ENCODE data around the gene MYO1D. TPM values are rescaled to one million over a fixed set of nuclear protein-coding genes. Genes with fewer than 3 reads are reported as not detected.

The MYO1D gene
- total RNA-seq, 1 donor from 2014 or later: 27.7 TPM

- no peaks in the 10 kb centered on the region for H3K27me3 Mint-ChIP-seq
- intact Hi-C loops (cut with micrococcal nuclease): loop anchor here (2.0 kb wide), 1 partner anchor 393 kb away; no protein-coding TSS in a partner anchor
- POLR2A ChIA-PET: interaction anchor here (0.9 to 3.0 kb wide), 7 partner anchors 9 to 413 kb away, joined by 3 to 48 read pairs (median 4); no protein-coding TSS in a partner anchor
- H3K4me3 Mint-ChIP-seq: peak overlapping the region; percentile 91
- DNase-seq (no peak), ATAC-seq (ENCODE audit: low read depth) (no peak)
- H3K4me1 Mint-ChIP-seq: peaks cover 24% of the 10 kb centered on the region
- CTCF ChIA-PET: interaction anchor here (1.7 to 4.2 kb wide), 10 partner anchors 9 to 94 kb away, joined by 4 to 128 read pairs (median 14); no protein-coding TSS in a partner anchor
- H3K9me3 Mint-ChIP-seq: no peaks in the 10 kb centered on the region
- H3K36me3 Mint-ChIP-seq (ENCODE audit: low read depth): peaks cover 2% of the 10 kb centered on the region
- peak overlapping the region; percentile 87 for H3K27ac Mint-ChIP-seq
- no peak for TF ChIP-seq CTCF (IDR thresholded peaks at IDR 0.05)
Measured at GRCh38 chr17:32875923-32876416, 954 bp downstream of the MYO1D start.

GRCh38 chr17:32875230-32875917 is 1.6 kb downstream of the MYO1D start:
- no peak for TF ChIP-seq CTCF (IDR thresholded peaks at IDR 0.05)
- no peaks in the 10 kb centered on the region for H3K27me3 Mint-ChIP-seq

DNA sequence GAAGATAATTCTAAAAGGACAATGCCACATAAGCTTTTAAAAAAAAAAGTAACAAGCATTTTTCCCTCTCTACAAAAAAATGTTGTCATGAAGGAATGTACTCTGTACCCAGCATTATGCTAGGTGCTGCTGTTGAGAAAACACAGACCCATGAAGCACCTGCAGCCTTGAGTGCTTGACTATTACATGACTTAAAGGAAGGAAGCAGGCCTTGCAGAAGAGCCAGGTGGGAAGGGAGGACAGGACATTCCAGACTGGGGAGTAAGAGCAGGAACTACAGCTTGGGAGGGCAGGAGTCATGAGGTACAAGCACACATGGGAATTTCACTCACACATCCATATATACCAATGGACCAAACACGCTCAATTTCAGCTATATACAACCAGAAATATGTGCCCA is 3.8 kb downstream of the MYO1D start:
- Mint-ChIP-seq H3K9me3 (no peaks in the 10 kb centered on the region), H3K4me1 (peaks cover 28% of the 10 kb centered on the region), H3K27me3 (no peaks in the 10 kb centered on the region), H3K4me3 (no peak overlapping the region), H3K27ac (no peak overlapping the region), H3K36me3 (ENCODE audit: low read depth) (peaks cover 2% of the 10 kb centered on the region)
- ATAC-seq (ENCODE audit: low read depth) (no peak), DNase-seq (no peak)
- ChIA-PET CTCF (interaction anchor here (2.6 kb wide), 1 partner anchor 90 kb away, joined by 6 read pairs; no protein-coding TSS in a partner anchor), POLR2A (interaction anchor here (0.7 kb wide), 1 partner anchor 355 kb away, joined by 3 read pairs; no protein-coding TSS in a partner anchor)
- intact Hi-C loops (cut with micrococcal nuclease): no loop called here
- no peak for TF ChIP-seq CTCF (IDR thresholded peaks at IDR 0.05)

More at GRCh38 chr17:32875230-32875917, 1.6 kb downstream of the MYO1D start:
- CTCF ChIA-PET: interaction anchor here (1.7 to 4.2 kb wide), 8 partner anchors 8 to 94 kb away, joined by 5 to 128 read pairs (median 17); no protein-coding TSS in a partner anchor
- H3K36me3 Mint-ChIP-seq (ENCODE audit: low read depth): peaks cover 2% of the 10 kb centered on the region
- H3K27ac Mint-ChIP-seq: no peak overlapping the region
- H3K4me1 Mint-ChIP-seq: peaks cover 26% of the 10 kb centered on the region
- H3K4me3 Mint-ChIP-seq: peak overlapping the region; percentile 91
- no peak for ATAC-seq (ENCODE audit: low read depth)
- H3K9me3 Mint-ChIP-seq: no peaks in the 10 kb centered on the region
- POLR2A ChIA-PET: interaction anchor here (0.9 to 3.0 kb wide), 4 partner anchors 8 to 46 kb away, joined by 3 to 48 read pairs (median 8); no protein-coding TSS in a partner anchor
- intact Hi-C loops (cut with micrococcal nuclease): no loop called here
- DNase-seq: no peak

- POLR2A ChIA-PET: no interaction called here
- Mint-ChIP-seq H3K27ac (no peak overlapping the region), H3K4me3 (no peak overlapping the region), H3K9me3 (no peaks in the 10 kb centered on the region), H3K4me1 (peaks cover 25% of the 10 kb centered on the region), H3K36me3 (ENCODE audit: low read depth) (peaks cover 2% of the 10 kb centered on the region), H3K27me3 (no peaks in the 10 kb centered on the region)
- intact Hi-C loops (cut with micrococcal nuclease): no loop called here
- DNase-seq: no peak
- CTCF ChIA-PET: interaction anchor here (0.9 kb wide), 1 partner anchor 38 kb away, joined by 3 read pairs; no protein-coding TSS in a partner anchor
- TF ChIP-seq CTCF (IDR thresholded peaks at IDR 0.05): no peak
- ATAC-seq (ENCODE audit: low read depth): no peak
Measured at GRCh38 chr17:32871746-32872145, 5.2 kb downstream of the MYO1D start.

- no peak for DNase-seq
- H3K4me1 Mint-ChIP-seq: peaks cover 22% of the 10 kb centered on the region
- CTCF ChIA-PET: no interaction called here
- POLR2A ChIA-PET: no interaction called here
- no peaks in the 10 kb centered on the region for H3K9me3 Mint-ChIP-seq
- TF ChIP-seq CTCF (IDR thresholded peaks at IDR 0.05): no peak
- H3K27ac Mint-ChIP-seq: peak overlapping the region; percentile 1
- peak; percentile 57 for ATAC-seq (ENCODE audit: low read depth)
- H3K4me3 Mint-ChIP-seq: no peak overlapping the region
- no peaks in the 10 kb centered on the region for H3K27me3 Mint-ChIP-seq
- intact Hi-C loops (cut with micrococcal nuclease): no loop called here
- peaks cover under 1% of the 10 kb centered on the region for H3K36me3 Mint-ChIP-seq (ENCODE audit: low read depth)
Measured at GRCh38 chr17:32870969-32871368, 6.0 kb downstream of the MYO1D start.

Measured in activated B cell treated with CpG ODN at 0.5 μM for 24 hours (primary cell).